ENCODE measurements around the gene ADAMTS15. TPM values are rescaled to one million over a fixed set of nuclear protein-coding genes. Genes with fewer than 3 reads are reported as not detected.

ADAMTS15 gene
- total RNA-seq, 1 donor: 4.3 TPM

DNA sequence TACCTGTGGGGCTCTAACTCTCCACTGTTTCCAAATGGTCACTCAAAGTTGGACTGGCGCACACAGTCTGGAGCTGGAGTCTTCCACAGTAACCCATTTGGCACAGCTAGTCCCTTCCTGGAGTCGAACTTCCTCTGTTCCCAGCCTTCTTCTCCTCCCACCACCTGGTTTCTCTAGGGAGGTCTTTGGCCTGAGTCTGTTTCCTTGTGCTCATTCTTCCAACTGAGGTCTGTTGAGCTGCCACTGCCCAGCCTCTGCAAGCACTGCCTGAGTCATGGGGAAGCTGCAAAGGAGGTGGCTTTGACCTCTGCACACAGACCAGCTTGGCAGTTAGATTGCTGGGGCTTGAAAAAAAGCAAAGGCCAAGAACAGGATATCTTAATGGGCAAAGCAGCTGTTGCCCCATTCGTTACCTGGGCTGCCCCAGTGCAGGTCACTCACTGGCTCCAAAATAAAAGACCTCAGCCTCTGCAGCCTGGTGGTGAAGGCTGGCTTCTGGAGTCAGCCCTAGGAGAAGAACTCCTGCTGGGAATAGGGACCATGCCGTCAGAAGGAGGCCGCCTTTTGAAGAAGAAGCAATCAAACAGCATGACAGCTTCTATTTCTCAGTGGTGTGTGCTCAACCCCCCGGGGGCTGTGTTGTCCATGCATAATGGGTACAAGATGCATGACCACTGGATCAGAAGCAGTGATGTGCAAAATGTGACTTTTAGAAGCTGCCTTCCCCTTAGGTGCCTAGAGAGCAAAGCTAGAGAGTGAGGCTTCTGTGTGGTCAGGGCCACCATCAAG lies 3.0 kb downstream of the ADAMTS15 start:
- TF ChIP-seq, protein P1, sequence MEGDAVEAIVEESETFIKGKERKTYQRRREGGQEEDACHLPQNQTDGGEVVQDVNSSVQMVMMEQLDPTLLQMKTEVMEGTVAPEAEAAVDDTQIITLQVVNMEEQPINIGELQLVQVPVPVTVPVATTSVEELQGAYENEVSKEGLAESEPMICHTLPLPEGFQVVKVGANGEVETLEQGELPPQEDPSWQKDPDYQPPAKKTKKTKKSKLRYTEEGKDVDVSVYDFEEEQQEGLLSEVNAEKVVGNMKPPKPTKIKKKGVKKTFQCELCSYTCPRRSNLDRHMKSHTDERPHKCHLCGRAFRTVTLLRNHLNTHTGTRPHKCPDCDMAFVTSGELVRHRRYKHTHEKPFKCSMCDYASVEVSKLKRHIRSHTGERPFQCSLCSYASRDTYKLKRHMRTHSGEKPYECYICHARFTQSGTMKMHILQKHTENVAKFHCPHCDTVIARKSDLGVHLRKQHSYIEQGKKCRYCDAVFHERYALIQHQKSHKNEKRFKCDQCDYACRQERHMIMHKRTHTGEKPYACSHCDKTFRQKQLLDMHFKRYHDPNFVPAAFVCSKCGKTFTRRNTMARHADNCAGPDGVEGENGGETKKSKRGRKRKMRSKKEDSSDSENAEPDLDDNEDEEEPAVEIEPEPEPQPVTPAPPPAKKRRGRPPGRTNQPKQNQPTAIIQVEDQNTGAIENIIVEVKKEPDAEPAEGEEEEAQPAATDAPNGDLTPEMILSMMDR (IDR thresholded peaks at IDR 0.05; ENCODE audit: extremely low read depth, low read depth, low read length): no peak
- Histone ChIP-seq H3K4me1 (ENCODE audit: insufficient read depth, low read length) (peaks cover 21% of the 10 kb centered on the region), H2AFZ (ENCODE audit: low read length) (no peak overlapping the region), H3K27me3 (ENCODE audit: insufficient read depth, low read length) (peaks cover 16% of the 10 kb centered on the region), H4K20me1 (ENCODE audit: insufficient read depth, low read length) (peaks cover 3% of the 10 kb centered on the region), H3K4me2 (ENCODE audit: insufficient read depth, low read length) (peak overlapping the region; percentile 87), H3K9me3 (ENCODE audit: low read depth, low read length) (no peaks in the 10 kb centered on the region), H3K4me3 (ENCODE audit: insufficient read depth, low read length) (no peak overlapping the region), H3K27ac (ENCODE audit: low read depth, low read length) (no peak overlapping the region), H3K36me3 (ENCODE audit: insufficient read depth, low read length) (no peaks in the 10 kb centered on the region), H3K79me2 (ENCODE audit: insufficient read depth, low read length) (no peaks in the 10 kb centered on the region)
- DNase-seq (ENCODE audit: insufficient read length, low spot score, missing footprints): peak; percentile 91

DNA sequence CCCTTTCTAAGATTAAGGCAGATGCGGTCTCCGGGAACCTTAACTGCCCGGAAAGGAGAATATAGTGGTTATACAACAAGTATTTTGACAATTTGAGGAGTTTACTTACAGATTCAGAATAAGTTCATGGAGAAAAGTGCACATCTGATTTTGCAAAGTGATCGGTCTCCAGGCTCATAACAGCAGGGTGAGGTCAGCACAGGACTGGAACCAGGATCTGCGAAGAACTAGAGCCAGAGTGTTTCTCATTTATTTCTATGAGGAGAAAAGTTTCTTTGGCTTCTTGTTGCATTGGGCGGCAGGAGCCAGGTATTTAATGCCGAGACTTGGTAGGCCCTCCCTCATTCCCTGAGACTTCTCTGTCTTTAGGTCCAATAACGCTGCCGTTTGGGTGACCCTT lies 3.7 kb downstream of the ADAMTS15 start:
- no peak overlapping the region for H3K27ac ChIP-seq (ENCODE audit: low read depth, low read length)
- H2AFZ ChIP-seq (ENCODE audit: low read length): no peak overlapping the region
- H3K79me2 ChIP-seq (ENCODE audit: insufficient read depth, low read length): no peaks in the 10 kb centered on the region
- peaks cover 21% of the 10 kb centered on the region for H3K4me1 ChIP-seq (ENCODE audit: insufficient read depth, low read length)
- TF ChIP-seq, protein P1 (IDR thresholded peaks at IDR 0.05; ENCODE audit: extremely low read depth, low read depth, low read length): no peak
- H3K4me3 ChIP-seq (ENCODE audit: insufficient read depth, low read length): no peak overlapping the region
- H3K36me3 ChIP-seq (ENCODE audit: insufficient read depth, low read length): no peaks in the 10 kb centered on the region
- no peaks in the 10 kb centered on the region for H3K9me3 ChIP-seq (ENCODE audit: low read depth, low read length)
- peaks cover 3% of the 10 kb centered on the region for H4K20me1 ChIP-seq (ENCODE audit: insufficient read depth, low read length)
- H3K27me3 ChIP-seq (ENCODE audit: insufficient read depth, low read length): peaks cover 16% of the 10 kb centered on the region
- H3K4me2 ChIP-seq (ENCODE audit: insufficient read depth, low read length): no peak overlapping the region
- peak; percentile 46 for DNase-seq (ENCODE audit: insufficient read length, low spot score, missing footprints)

DNA sequence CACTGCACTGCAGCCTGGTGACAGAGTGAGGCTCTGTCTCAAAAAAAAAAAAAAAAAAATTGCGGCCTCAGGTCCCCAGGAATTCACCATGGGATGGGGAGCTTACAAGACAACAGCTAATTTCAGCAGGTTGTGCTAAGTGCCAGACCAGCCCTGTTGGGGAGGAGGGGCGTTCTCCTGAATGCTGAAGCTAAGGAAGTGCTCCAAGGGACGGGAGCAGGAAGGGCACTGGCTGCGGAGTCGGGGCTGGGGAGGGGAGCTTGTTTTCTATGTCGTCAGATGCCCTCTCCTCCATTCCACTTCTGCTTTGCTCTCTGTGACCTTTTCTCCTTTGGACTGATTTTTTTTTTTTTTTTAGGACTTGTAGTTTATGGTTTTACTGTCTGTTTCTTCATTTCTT lies 4.5 kb downstream of the ADAMTS15 start:
- TF ChIP-seq, protein P1 (IDR thresholded peaks at IDR 0.05; ENCODE audit: extremely low read depth, low read depth, low read length): no peak
- H3K27me3 ChIP-seq (ENCODE audit: insufficient read depth, low read length): peaks cover 16% of the 10 kb centered on the region
- no peak overlapping the region for H3K4me2 ChIP-seq (ENCODE audit: insufficient read depth, low read length)
- no peak for DNase-seq (ENCODE audit: insufficient read length, low spot score, missing footprints)
- H3K27ac ChIP-seq (ENCODE audit: low read depth, low read length): no peak overlapping the region
- H3K4me1 ChIP-seq (ENCODE audit: insufficient read depth, low read length): peaks cover 21% of the 10 kb centered on the region
- no peaks in the 10 kb centered on the region for H3K79me2 ChIP-seq (ENCODE audit: insufficient read depth, low read length)
- no peaks in the 10 kb centered on the region for H3K9me3 ChIP-seq (ENCODE audit: low read depth, low read length)
- H3K36me3 ChIP-seq (ENCODE audit: insufficient read depth, low read length): no peaks in the 10 kb centered on the region
- H2AFZ ChIP-seq (ENCODE audit: low read length): no peak overlapping the region
- H4K20me1 ChIP-seq (ENCODE audit: insufficient read depth, low read length): peaks cover 3% of the 10 kb centered on the region
- no peak overlapping the region for H3K4me3 ChIP-seq (ENCODE audit: insufficient read depth, low read length)

GRCh38 chr11:130454491-130455252 lies 6.2 kb downstream of the ADAMTS15 start:
- Histone ChIP-seq H3K27ac (ENCODE audit: low read depth, low read length) (no peak overlapping the region), H4K20me1 (ENCODE audit: insufficient read depth, low read length) (peaks cover 3% of the 10 kb centered on the region), H3K4me1 (ENCODE audit: insufficient read depth, low read length) (peaks cover 15% of the 10 kb centered on the region), H3K9me3 (ENCODE audit: low read depth, low read length) (no peaks in the 10 kb centered on the region), H3K27me3 (ENCODE audit: insufficient read depth, low read length) (peaks cover 6% of the 10 kb centered on the region), H3K79me2 (ENCODE audit: insufficient read depth, low read length) (no peaks in the 10 kb centered on the region), H3K36me3 (ENCODE audit: insufficient read depth, low read length) (no peaks in the 10 kb centered on the region), H3K4me3 (ENCODE audit: insufficient read depth, low read length) (no peak overlapping the region), H2AFZ (ENCODE audit: low read length) (no peak overlapping the region), H3K4me2 (ENCODE audit: insufficient read depth, low read length) (no peak overlapping the region)
- TF ChIP-seq, protein P1 (IDR thresholded peaks at IDR 0.05; ENCODE audit: extremely low read depth, low read depth, low read length): no peak
- DNase-seq (ENCODE audit: insufficient read length, low spot score, missing footprints): peak; percentile 47

Data from osteoblast (primary cell).